ENCODE results near the gene HS3ST1.

HS3ST1 gene

GRCh38 chr4:11428231-11428898, at the start of gene HS3ST1:
Gene HS3ST1, minus strand, starts transcription at chr4:11428894. Its CDS starts 28,889 bp downstream, at chr4:11400005.
- H3K9me3 Mint-ChIP-seq, result no peaks in the 10 kb centered on the region
- peaks cover 67% of the 10 kb centered on the region for H3K27me3 Mint-ChIP-seq
- peak; percentile 34 for DNase-seq
- H3K4me3 Mint-ChIP-seq, result peak within 1 kb of the TSS; percentile 69
- H3K27ac Mint-ChIP-seq, result no peak within 1 kb of the TSS
- H3K4me1 Mint-ChIP-seq (ENCODE audit: low read depth), result peaks cover 17% of the 10 kb centered on the region
- H3K36me3 Mint-ChIP-seq (ENCODE audit: low read depth), result no peaks in the 10 kb centered on the region

GRCh38 chr4:11475871-11476270, 47.2 kb upstream of the HS3ST1 start:
- Mint-ChIP-seq H3K9me3 (peaks cover 6% of the 10 kb centered on the region), H3K36me3 (ENCODE audit: low read depth) (no peaks in the 10 kb centered on the region), H3K4me1 (ENCODE audit: low read depth) (peaks cover 22% of the 10 kb centered on the region), H3K27me3 (no peaks in the 10 kb centered on the region), H3K27ac (no peak overlapping the region), H3K4me3 (no peak overlapping the region)
- no peak for DNase-seq

GRCh38 chr4:11474146-11474545, 45.5 kb upstream of the HS3ST1 start:
- no peak for DNase-seq
- H3K27me3 Mint-ChIP-seq, result no peaks in the 10 kb centered on the region
- H3K4me3 Mint-ChIP-seq, result no peak overlapping the region
- no peak overlapping the region for H3K27ac Mint-ChIP-seq
- H3K9me3 Mint-ChIP-seq, result peaks cover 6% of the 10 kb centered on the region
- H3K36me3 Mint-ChIP-seq (ENCODE audit: low read depth), result no peaks in the 10 kb centered on the region
- H3K4me1 Mint-ChIP-seq (ENCODE audit: low read depth), result peaks cover 34% of the 10 kb centered on the region

GRCh38 chr4:11472535-11472934, 43.8 kb upstream of the HS3ST1 start:
- H3K36me3 Mint-ChIP-seq (ENCODE audit: low read depth), result no peaks in the 10 kb centered on the region
- H3K27ac Mint-ChIP-seq, result peak overlapping the region; percentile 10
- no peak for DNase-seq
- peaks cover 36% of the 10 kb centered on the region for H3K4me1 Mint-ChIP-seq (ENCODE audit: low read depth)
- H3K27me3 Mint-ChIP-seq, result no peaks in the 10 kb centered on the region
- H3K9me3 Mint-ChIP-seq, result peaks cover 3% of the 10 kb centered on the region
- no peak overlapping the region for H3K4me3 Mint-ChIP-seq

- DNase-seq, result peak; percentile 47
- no peaks in the 10 kb centered on the region for H3K36me3 Mint-ChIP-seq (ENCODE audit: low read depth)
- peak overlapping the region; percentile 89 for H3K27ac Mint-ChIP-seq
- no peaks in the 10 kb centered on the region for H3K27me3 Mint-ChIP-seq
- peaks cover 2% of the 10 kb centered on the region for H3K9me3 Mint-ChIP-seq
- peak overlapping the region; percentile 49 for H3K4me3 Mint-ChIP-seq
- H3K4me1 Mint-ChIP-seq (ENCODE audit: low read depth), result peaks cover 39% of the 10 kb centered on the region
These were observed 42.9 kb upstream of the HS3ST1 start for GRCh38 chr4:11471618-11472017.

- no peaks in the 10 kb centered on the region for H3K27me3 Mint-ChIP-seq
- H3K27ac Mint-ChIP-seq, result peak overlapping the region; percentile 89
- H3K9me3 Mint-ChIP-seq, result peaks cover 2% of the 10 kb centered on the region
- H3K4me3 Mint-ChIP-seq, result no peak overlapping the region
- no peaks in the 10 kb centered on the region for H3K36me3 Mint-ChIP-seq (ENCODE audit: low read depth)
- H3K4me1 Mint-ChIP-seq (ENCODE audit: low read depth), result peaks cover 39% of the 10 kb centered on the region
- DNase-seq, result no peak
These were observed 42.4 kb upstream of the HS3ST1 start for GRCh38 chr4:11471046-11471441.

- H3K27ac Mint-ChIP-seq, result peak overlapping the region; percentile 89
- peaks cover 39% of the 10 kb centered on the region for H3K4me1 Mint-ChIP-seq (ENCODE audit: low read depth)
- no peaks in the 10 kb centered on the region for H3K36me3 Mint-ChIP-seq (ENCODE audit: low read depth)
These were observed 41.8 kb upstream of the HS3ST1 start for GRCh38 chr4:11470438-11471045.

GRCh38 chr4:11469650-11470437, 41.1 kb upstream of the HS3ST1 start:
- H3K4me1 Mint-ChIP-seq (ENCODE audit: low read depth), result peaks cover 39% of the 10 kb centered on the region
- peaks cover 2% of the 10 kb centered on the region for H3K9me3 Mint-ChIP-seq
- no peak overlapping the region for H3K4me3 Mint-ChIP-seq
- H3K27ac Mint-ChIP-seq, result no peak overlapping the region
- no peaks in the 10 kb centered on the region for H3K36me3 Mint-ChIP-seq (ENCODE audit: low read depth)
- H3K27me3 Mint-ChIP-seq, result no peaks in the 10 kb centered on the region
- DNase-seq, result peak; percentile 32

More at GRCh38 chr4:11470438-11471045, 41.8 kb upstream of the HS3ST1 start:
- Mint-ChIP-seq H3K9me3 (peaks cover 2% of the 10 kb centered on the region), H3K27me3 (no peaks in the 10 kb centered on the region), H3K4me3 (peak overlapping the region; percentile 23)
- DNase-seq, result peak; percentile 36

GRCh38 chr4:11468901-11469300, 40.2 kb upstream of the HS3ST1 start:
- no peak overlapping the region for H3K27ac Mint-ChIP-seq
- no peaks in the 10 kb centered on the region for H3K27me3 Mint-ChIP-seq
- H3K4me1 Mint-ChIP-seq (ENCODE audit: low read depth), result peaks cover 39% of the 10 kb centered on the region
- DNase-seq, result no peak
- no peak overlapping the region for H3K4me3 Mint-ChIP-seq
- no peaks in the 10 kb centered on the region for H3K36me3 Mint-ChIP-seq (ENCODE audit: low read depth)
- peaks cover 2% of the 10 kb centered on the region for H3K9me3 Mint-ChIP-seq

GRCh38 chr4:11467931-11468330, 39.2 kb upstream of the HS3ST1 start:
- no peak overlapping the region for H3K4me3 Mint-ChIP-seq
- no peaks in the 10 kb centered on the region for H3K27me3 Mint-ChIP-seq
- H3K27ac Mint-ChIP-seq, result no peak overlapping the region
- H3K9me3 Mint-ChIP-seq, result peaks cover 2% of the 10 kb centered on the region
- H3K4me1 Mint-ChIP-seq (ENCODE audit: low read depth), result peaks cover 35% of the 10 kb centered on the region
- DNase-seq, result no peak
- H3K36me3 Mint-ChIP-seq (ENCODE audit: low read depth), result no peaks in the 10 kb centered on the region

- Mint-ChIP-seq H3K4me1 (ENCODE audit: low read depth) (peaks cover 5% of the 10 kb centered on the region), H3K27me3 (peaks cover 6% of the 10 kb centered on the region), H3K9me3 (peaks cover 16% of the 10 kb centered on the region), H3K4me3 (no peak overlapping the region), H3K36me3 (ENCODE audit: low read depth) (peaks cover 2% of the 10 kb centered on the region), H3K27ac (no peak overlapping the region)
- DNase-seq, result no peak
These were observed 35.0 kb upstream of the HS3ST1 start for GRCh38 chr4:11463707-11464106.

GRCh38 chr4:11456401-11456800, 27.7 kb upstream of the HS3ST1 start:
- H3K9me3 Mint-ChIP-seq, result peaks cover 13% of the 10 kb centered on the region
- peaks cover under 1% of the 10 kb centered on the region for H3K27me3 Mint-ChIP-seq
- H3K4me3 Mint-ChIP-seq, result no peak overlapping the region
- peaks cover 2% of the 10 kb centered on the region for H3K36me3 Mint-ChIP-seq (ENCODE audit: low read depth)
- H3K27ac Mint-ChIP-seq, result no peak overlapping the region
- H3K4me1 Mint-ChIP-seq (ENCODE audit: low read depth), result peaks cover 6% of the 10 kb centered on the region
- DNase-seq, result no peak

- DNase-seq, result no peak
- Mint-ChIP-seq H3K4me3 (no peak overlapping the region), H3K27me3 (no peaks in the 10 kb centered on the region), H3K27ac (no peak overlapping the region), H3K9me3 (peaks cover 5% of the 10 kb centered on the region), H3K36me3 (ENCODE audit: low read depth) (no peaks in the 10 kb centered on the region), H3K4me1 (ENCODE audit: low read depth) (peaks cover 6% of the 10 kb centered on the region)
These were observed 26.6 kb upstream of the HS3ST1 start for GRCh38 chr4:11455201-11455835.

- peaks cover 6% of the 10 kb centered on the region for H3K4me1 Mint-ChIP-seq (ENCODE audit: low read depth)
- H3K4me3 Mint-ChIP-seq, result no peak overlapping the region
- peaks cover 2% of the 10 kb centered on the region for H3K27me3 Mint-ChIP-seq
- DNase-seq, result no peak
- H3K36me3 Mint-ChIP-seq (ENCODE audit: low read depth), result no peaks in the 10 kb centered on the region
- no peak overlapping the region for H3K27ac Mint-ChIP-seq
- H3K9me3 Mint-ChIP-seq, result no peaks in the 10 kb centered on the region
These were observed 23.0 kb upstream of the HS3ST1 start for GRCh38 chr4:11451716-11452115.
